IMR-90 (cell line): Measurements from ENCODE around the gene GNRH2. TPM values are rescaled to one million over a fixed set of nuclear protein-coding genes. Genes with fewer than 3 reads are reported as not detected.
A peak's percentile ranks its signal among the peaks of the same experiment; 100 is the strongest.

Experiments used
- ATAC-seq: fragments of 200-7000 bp; cut with Tn5 transposase; 2 replicates; pipeline ENCODE4 v1.9.1; 2020; ENCODE audit warnings: low read depth, mild to moderate bottlenecking, moderate library complexity
- BruUV-seq: library from RNA; stranded (reverse); fragments of 400-500 nt; replicated peaks from 2 replicates; lab custom pipeline; 2021; lab: Mats Ljungman, UMichigan
- CTCF ChIA-PET: fragments of 300-600 bp; formaldehyde crosslinking; extraction: SDS; loops from one replicate; lab custom pipeline; 2021; ENCODE audit warnings: antibody characterized with exemption; lab: Yijun Ruan, JAX
- POLR2A ChIA-PET: fragments of 300-600 bp; sonication (Branson Sonifier 250); formaldehyde crosslinking; loops from one replicate; lab custom pipeline; 2022; ENCODE audit warnings: antibody characterized with exemption; ENCODE audit not compliant: unreplicated experiment; lab: Charles Lee
- DNase-seq: peaks from one replicate; pipeline ENCODE4 v3.0.0; 2013
- H2AFZ ChIP-seq: replicated peaks from 2 replicates; pipeline ENCODE3; 2013; ENCODE audit warnings: low read length, mild to moderate bottlenecking; ENCODE audit not compliant: poor library complexity
- H2AK5ac ChIP-seq: 2 replicates; pipeline ENCODE4 v1.6.1; 2013; ENCODE audit warnings: low read depth, low read length, inconsistent platforms
- H2AK9ac ChIP-seq: replicated peaks from 2 replicates; pipeline ENCODE3; 2013; ENCODE audit warnings: mild to moderate bottlenecking, low read depth, low read length, moderate library complexity; ENCODE audit not compliant: poor library complexity
- H2BK120ac ChIP-seq: 2 replicates; pipeline ENCODE4 v1.6.1; 2013; ENCODE audit warnings: low read depth, low read length, inconsistent platforms
- H2BK15ac ChIP-seq: 3 replicates; pipeline ENCODE4 v1.6.1; 2013; ENCODE audit warnings: low read depth, low read length, inconsistent platforms
- H2BK20ac ChIP-seq: 2 replicates; pipeline ENCODE4 v1.6.1; 2013; ENCODE audit warnings: low read depth, mild to moderate bottlenecking, inconsistent platforms, low read length, moderate library complexity
- H2BK5ac ChIP-seq: 2 replicates; pipeline ENCODE4 v1.6.1; 2013; ENCODE audit warnings: mild to moderate bottlenecking, low read depth, low read length, inconsistent platforms; ENCODE audit not compliant: poor library complexity, severe bottlenecking
- H3K14ac ChIP-seq: replicated peaks from 2 replicates; pipeline ENCODE4 v1.6.1; 2013; ENCODE audit warnings: low read depth, low read length, inconsistent platforms
- H3K18ac ChIP-seq: 2 replicates; pipeline ENCODE4 v1.6.1; 2013; ENCODE audit warnings: low read depth, low read length, control low read depth
- H3K23ac ChIP-seq: 2 replicates; pipeline ENCODE4 v1.6.1; 2013; ENCODE audit warnings: low read depth, low read length, inconsistent platforms
- H3K27ac ChIP-seq: 2 replicates; pipeline ENCODE4 v1.5.1; 2013; ENCODE audit warnings: mild to moderate bottlenecking, control low read depth, low read length; ENCODE audit not compliant: insufficient read depth
- H3K27me3 ChIP-seq: 2 replicates; pipeline ENCODE4 v1.6.1; 2013; ENCODE audit warnings: low read length; ENCODE audit not compliant: control insufficient read depth, insufficient read depth
- H3K36me3 ChIP-seq: 2 replicates; pipeline ENCODE4 v1.6.1; 2013; ENCODE audit warnings: low read length, mixed read lengths; ENCODE audit not compliant: control insufficient read depth, insufficient read depth
- H3K4ac ChIP-seq: 2 replicates; pipeline ENCODE4 v1.6.1; 2013; ENCODE audit warnings: low read depth, low read length, inconsistent platforms
- H3K4me1 ChIP-seq: 2 replicates; pipeline ENCODE4 v1.6.1; 2013; ENCODE audit warnings: low read length, mixed read lengths; ENCODE audit not compliant: control insufficient read depth, insufficient read depth
- H3K4me2 ChIP-seq: 2 replicates; pipeline ENCODE4 v1.6.1; 2013; ENCODE audit warnings: low read depth, mild to moderate bottlenecking, control low read depth, low read length, moderate library complexity
- H3K4me3 ChIP-seq: 2 replicates; pipeline ENCODE4 v1.5.1; 2013; ENCODE audit warnings: low read depth, mild to moderate bottlenecking, control low read depth, low read length, moderate library complexity; ENCODE audit not compliant: insufficient read depth
- H3K56ac ChIP-seq: 2 replicates; pipeline ENCODE4 v1.6.1; 2013; ENCODE audit warnings: low read length, inconsistent platforms; ENCODE audit not compliant: insufficient read depth; ENCODE audit errors: extremely low read depth
- H3K79me1 ChIP-seq, 2 experiments: 2 replicates each; pipeline ENCODE4 v1.6.1; 2013; ENCODE audit warnings: low read length in 2 of 2, inconsistent platforms in 1 of 2, low read depth in 1 of 2
- H3K9ac ChIP-seq: 2 replicates; pipeline ENCODE4 v1.6.1; 2013; ENCODE audit warnings: low read depth, low read length, control low read depth
- H3K9me1 ChIP-seq: 2 replicates; pipeline ENCODE4 v1.6.1; 2013; ENCODE audit warnings: low read length, inconsistent platforms; ENCODE audit not compliant: insufficient read depth
- H3K9me3 ChIP-seq: 2 replicates; pipeline ENCODE4 v1.6.1; 2013; ENCODE audit warnings: low read length; ENCODE audit not compliant: control insufficient read depth, insufficient read depth
- H4K20me1 ChIP-seq: 2 replicates; pipeline ENCODE4 v1.6.1; 2013; ENCODE audit warnings: low read length, inconsistent platforms; ENCODE audit not compliant: insufficient read depth
- H4K5ac ChIP-seq: 2 replicates; pipeline ENCODE4 v1.6.1; 2013; ENCODE audit warnings: mild to moderate bottlenecking, low read depth, low read length, control low read depth
- H4K8ac ChIP-seq, 2 experiments: 2 replicates each; pipeline ENCODE4 v1.6.1; 2013; ENCODE audit warnings: low read depth in 2 of 2, low read length in 2 of 2, control low read depth in 1 of 2, inconsistent platforms in 1 of 2
- H4K91ac ChIP-seq: 2 replicates; pipeline ENCODE4 v1.6.1; 2013; ENCODE audit warnings: low read depth, low read length, inconsistent platforms; ENCODE audit not compliant: insufficient read depth
- BHLHE40 ChIP-seq: fragments of 150-350 bp; IDR thresholded peaks from 2 replicates; pipeline ENCODE4 v1.6.1; 2016; ENCODE audit warnings: mild to moderate bottlenecking, low read depth, low read length
- CEBPB ChIP-seq: IDR thresholded peaks from 2 replicates; pipeline ENCODE4 v1.6.1; 2012; ENCODE audit warnings: low read depth, low read length, improper control_type of control experiment
- CHD1 ChIP-seq: IDR thresholded peaks from 2 replicates; pipeline ENCODE4 v1.6.1; 2012; ENCODE audit warnings: low read depth, low read length, improper control_type of control experiment
- FOS ChIP-seq: fragments of 150-350 bp; IDR thresholded peaks from 2 replicates; pipeline ENCODE4 v1.6.1; 2016; ENCODE audit warnings: low read depth, low read length
- MAFK ChIP-seq: IDR thresholded peaks from 2 replicates; pipeline ENCODE4 v1.6.1; 2012; ENCODE audit warnings: low read depth, low read length, improper control_type of control experiment
- MXI1 ChIP-seq: IDR thresholded peaks from 2 replicates; pipeline ENCODE4 v1.6.1; 2012; ENCODE audit warnings: low read depth, mild to moderate bottlenecking, low read length, moderate library complexity, borderline replicate concordance
- NFE2L2 ChIP-seq: fragments of 150-350 bp; IDR thresholded peaks from 2 replicates; pipeline ENCODE4 v1.6.1; 2016; ENCODE audit warnings: low read depth, mild to moderate bottlenecking, low read length
- POLR2A ChIP-seq: IDR thresholded peaks from 2 replicates; pipeline ENCODE4 v1.6.1; 2012; ENCODE audit warnings: mild to moderate bottlenecking, low read depth, low read length
- RAD21 ChIP-seq: IDR thresholded peaks from 2 replicates; pipeline ENCODE4 v1.6.1; 2012; ENCODE audit warnings: low read length, improper control_type of control experiment
- RCOR1 ChIP-seq: IDR thresholded peaks from 2 replicates; pipeline ENCODE4 v1.6.1; 2012; ENCODE audit warnings: mild to moderate bottlenecking, low read length, improper control_type of control experiment; ENCODE audit not compliant: insufficient replicate concordance
- RFX5 ChIP-seq: IDR thresholded peaks from 2 replicates; pipeline ENCODE4 v1.8.0; 2012; ENCODE audit warnings: low read depth, mild to moderate bottlenecking, low read length, moderate library complexity
- SMC3 ChIP-seq: fragments of 150-350 bp; IDR thresholded peaks from 2 replicates; pipeline ENCODE4 v1.6.1; 2016; ENCODE audit warnings: low read depth, mild to moderate bottlenecking, antibody characterized with exemption, low read length, moderate library complexity
- WGBS, 2 experiments: methylation state at CpG; one replicate each; pipeline versions ENCODE4 v1.1.5 to v1.1.7; 2013; ENCODE audit warnings: missing lambda C conversion rate in 2 of 2; ENCODE audit not compliant: insufficient read length in 1 of 2; ENCODE audit errors: extremely low coverage in 2 of 2; 5-methylcytosine and 5-hydroxymethylcytosine counted together
- dilution Hi-C: fragments of 300-500 bp; cut with HindIII; formaldehyde crosslinking; loops from one replicate; pipeline ENCODE4 v1.14.3; 2018; ENCODE audit warnings: low sequenced_read_pairs; ENCODE audit not compliant: unreplicated experiment
- in situ Hi-C: fragments of 300-500 bp; cut with MboI; formaldehyde crosslinking; loops from 3 replicates; pipeline ENCODE4 v1.14.3; 2019; ENCODE audit warnings: low sequenced_read_pairs, inconsistent platforms, mixed read lengths
- intact Hi-C: fragments of 100-400 bp; cut with micrococcal nuclease; formaldehyde crosslinking; loops from 2 replicates; pipeline ENCODE4 v1.10.0; 2022
- polyA plus RNA-seq, 3 experiments: library from polyadenylated mRNA; depleted of rRNA; stranded (reverse); fragments of >200 nt; gene quantifications; 2 replicates each; pipeline ENCODE4 v1.2.3, GENCODE V29; 2012; ENCODE audit warnings: low replicate concordance in 1 of 3
- total RNA-seq: library from RNA; depleted of rRNA; stranded (reverse); fragments of >200 nt; gene quantifications from 2 replicates; pipeline ENCODE4 v1.2.3, GENCODE V29; 2012
- TF ChIP-seq, protein P1 (sequence below): fragments of 150-350 bp; IDR thresholded peaks from 2 replicates; pipeline ENCODE4 v1.6.1; 2016; ENCODE audit warnings: low read depth, mild to moderate bottlenecking, low read length, moderate library complexity, borderline replicate concordance
- TF ChIP-seq, protein P2 (sequence below): conservative IDR thresholded peaks from 2 replicates; pipeline ENCODE4 v1.5.1; 2012; ENCODE audit warnings: mild to moderate bottlenecking, low read depth, low read length, improper control_type of control experiment

Gene GNRH2
- total and polyA plus RNA-seq, 2 of the 4 experiments (the other 2 are of a cell fraction) = 0.18 to 0.21 TPM

DNA sequence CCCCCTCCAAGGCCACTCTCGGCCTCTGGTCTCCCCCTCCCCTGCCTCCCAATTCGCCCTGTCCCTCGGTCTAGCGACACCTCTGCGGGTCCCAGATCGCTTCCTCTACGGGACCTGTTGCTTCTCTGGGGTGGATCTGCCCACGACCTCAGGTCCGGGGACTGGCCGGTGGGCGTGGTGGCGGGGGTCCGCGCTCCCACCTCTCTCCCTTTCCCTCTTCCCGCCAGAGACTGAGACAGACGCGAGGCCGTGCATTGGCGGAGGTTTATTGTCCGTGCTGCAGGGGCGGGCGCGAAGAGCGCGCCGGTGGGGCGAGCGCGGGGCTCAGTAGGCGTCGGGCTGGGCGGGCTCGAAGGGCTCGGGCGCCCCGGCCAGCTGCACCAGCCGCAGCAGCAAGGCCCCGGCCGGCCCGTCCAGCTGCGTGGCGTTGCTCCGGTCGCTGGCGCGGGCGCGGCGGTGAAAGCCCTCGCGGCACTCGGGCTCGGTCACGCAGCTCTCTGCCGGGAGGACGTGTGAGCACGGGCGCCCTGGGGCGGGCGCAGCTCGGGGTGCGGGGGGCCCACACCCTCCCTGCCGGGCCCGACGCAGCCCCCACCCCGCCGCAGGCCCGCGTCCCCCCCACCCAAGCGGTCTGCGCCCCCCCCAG is 39.0 kb downstream of the GNRH2 start:
- no peak overlapping the region for H2BK120ac ChIP-seq
- H3K9me3 ChIP-seq = no peaks in the 10 kb centered on the region; the same call in 1 of the 2 replicates
- peak overlapping the region; percentile 15; the same call in 1 of the 2 replicates for H3K4me3 ChIP-seq
- no peak overlapping the region for H3K4ac ChIP-seq
- no peak overlapping the region for H3K4me2 ChIP-seq
- no peak overlapping the region for H4K8ac ChIP-seq
- 5% methylated on average over 27 of the region's 71 CpGs; no CpG with 5 or more reads in 1 of the 2 experiments for WGBS, 2 experiments
- TF ChIP-seq MXI1 (no peak), RFX5 (no peak), MAFK (no peak), RCOR1 (no peak), NFE2L2 (no peak), POLR2A (no peak), CHD1 (no peak), CEBPB (no peak), SMC3 (no peak), BHLHE40 (no peak), RAD21 (no peak), FOS (no peak)
- TF ChIP-seq, protein P1, sequence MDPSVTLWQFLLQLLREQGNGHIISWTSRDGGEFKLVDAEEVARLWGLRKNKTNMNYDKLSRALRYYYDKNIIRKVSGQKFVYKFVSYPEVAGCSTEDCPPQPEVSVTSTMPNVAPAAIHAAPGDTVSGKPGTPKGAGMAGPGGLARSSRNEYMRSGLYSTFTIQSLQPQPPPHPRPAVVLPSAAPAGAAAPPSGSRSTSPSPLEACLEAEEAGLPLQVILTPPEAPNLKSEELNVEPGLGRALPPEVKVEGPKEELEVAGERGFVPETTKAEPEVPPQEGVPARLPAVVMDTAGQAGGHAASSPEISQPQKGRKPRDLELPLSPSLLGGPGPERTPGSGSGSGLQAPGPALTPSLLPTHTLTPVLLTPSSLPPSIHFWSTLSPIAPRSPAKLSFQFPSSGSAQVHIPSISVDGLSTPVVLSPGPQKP = no peak
- TF ChIP-seq, protein P2, sequence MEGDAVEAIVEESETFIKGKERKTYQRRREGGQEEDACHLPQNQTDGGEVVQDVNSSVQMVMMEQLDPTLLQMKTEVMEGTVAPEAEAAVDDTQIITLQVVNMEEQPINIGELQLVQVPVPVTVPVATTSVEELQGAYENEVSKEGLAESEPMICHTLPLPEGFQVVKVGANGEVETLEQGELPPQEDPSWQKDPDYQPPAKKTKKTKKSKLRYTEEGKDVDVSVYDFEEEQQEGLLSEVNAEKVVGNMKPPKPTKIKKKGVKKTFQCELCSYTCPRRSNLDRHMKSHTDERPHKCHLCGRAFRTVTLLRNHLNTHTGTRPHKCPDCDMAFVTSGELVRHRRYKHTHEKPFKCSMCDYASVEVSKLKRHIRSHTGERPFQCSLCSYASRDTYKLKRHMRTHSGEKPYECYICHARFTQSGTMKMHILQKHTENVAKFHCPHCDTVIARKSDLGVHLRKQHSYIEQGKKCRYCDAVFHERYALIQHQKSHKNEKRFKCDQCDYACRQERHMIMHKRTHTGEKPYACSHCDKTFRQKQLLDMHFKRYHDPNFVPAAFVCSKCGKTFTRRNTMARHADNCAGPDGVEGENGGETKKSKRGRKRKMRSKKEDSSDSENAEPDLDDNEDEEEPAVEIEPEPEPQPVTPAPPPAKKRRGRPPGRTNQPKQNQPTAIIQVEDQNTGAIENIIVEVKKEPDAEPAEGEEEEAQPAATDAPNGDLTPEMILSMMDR = no peak
- no peak overlapping the region for H4K91ac ChIP-seq
- no peak overlapping the region for H2BK15ac ChIP-seq
- H3K4me1 ChIP-seq = no peaks in the 10 kb centered on the region; the same call in 1 of the 2 replicates
- no TSS peak for BruUV-seq
- H2BK5ac ChIP-seq = no peak overlapping the region
- no peak for DNase-seq
- no peak overlapping the region for H3K9ac ChIP-seq
- peak; percentile 74 for ATAC-seq
- no peak overlapping the region for H4K5ac ChIP-seq
- no peak overlapping the region for H3K23ac ChIP-seq
- no peak overlapping the region for H3K27ac ChIP-seq
- no peak overlapping the region for H2BK20ac ChIP-seq
- no peaks in the 10 kb centered on the region for H3K79me1 ChIP-seq
- H3K18ac ChIP-seq = no peak overlapping the region
- intact Hi-C loops = no loop called here
- H2AK9ac ChIP-seq = no peak overlapping the region
- dilution Hi-C loops = no loop called here
- H3K36me3 ChIP-seq = no peaks in the 10 kb centered on the region
- H2AFZ ChIP-seq = peak overlapping the region; percentile 25
- H3K14ac ChIP-seq = no peak overlapping the region
- CTCF ChIA-PET = interaction anchor here (0.6 kb wide), 1 partner anchor 40 kb away, joined by 3 read pairs; no protein-coding TSS in a partner anchor
- in situ Hi-C loops = no loop called here
- POLR2A ChIA-PET = no interaction called here
- H3K9me1 ChIP-seq = peaks cover 2% of the 10 kb centered on the region; the same call in 1 of the 2 replicates
- no peak overlapping the region for H3K56ac ChIP-seq
- H2AK5ac ChIP-seq = no peak overlapping the region
- H4K20me1 ChIP-seq = no peaks in the 10 kb centered on the region
- H3K27me3 ChIP-seq = peaks cover 52% of the 10 kb centered on the region
